Measurements from ENCODE around the gene OR9I1.

DNA sequence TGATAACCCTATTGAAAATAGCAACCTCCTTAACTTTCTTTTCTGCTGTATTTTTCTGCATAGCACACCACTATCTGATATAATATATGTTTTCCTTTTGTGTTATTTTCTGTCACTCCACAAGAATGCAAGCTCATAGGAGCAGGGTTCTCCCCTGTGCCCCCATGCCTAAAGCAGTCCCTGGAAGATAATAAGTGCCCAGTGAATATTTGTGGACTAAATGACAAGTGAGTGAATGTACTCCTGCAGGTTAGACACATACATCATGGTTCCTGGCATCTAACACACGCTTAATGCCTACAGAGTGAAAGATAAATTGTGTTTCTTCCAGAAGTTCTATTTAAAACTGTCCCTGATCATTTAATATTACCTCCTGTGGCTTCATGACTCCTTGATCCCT lies 39.7 kb upstream of the OR9I1 start:
- TF ChIP-seq MYC (IDR thresholded peaks at IDR 0.05; ENCODE audit: low read depth, low read length) (no peak), POLR2A (IDR thresholded peaks at IDR 0.05; ENCODE audit: low read depth, low read length) (no peak), JUN (IDR thresholded peaks at IDR 0.05; ENCODE audit: borderline replicate concordance, insufficient read depth, insufficient read length, low read depth) (no peak), EZH2 (IDR thresholded peaks at IDR 0.05; ENCODE audit: borderline replicate concordance, low read depth, low read length, severe bottlenecking) (no peak), POLR2AphosphoS5 (IDR thresholded peaks at IDR 0.05; ENCODE audit: insufficient read depth, low read depth, low read length) (no peak)
- TF ChIP-seq, protein P1, sequence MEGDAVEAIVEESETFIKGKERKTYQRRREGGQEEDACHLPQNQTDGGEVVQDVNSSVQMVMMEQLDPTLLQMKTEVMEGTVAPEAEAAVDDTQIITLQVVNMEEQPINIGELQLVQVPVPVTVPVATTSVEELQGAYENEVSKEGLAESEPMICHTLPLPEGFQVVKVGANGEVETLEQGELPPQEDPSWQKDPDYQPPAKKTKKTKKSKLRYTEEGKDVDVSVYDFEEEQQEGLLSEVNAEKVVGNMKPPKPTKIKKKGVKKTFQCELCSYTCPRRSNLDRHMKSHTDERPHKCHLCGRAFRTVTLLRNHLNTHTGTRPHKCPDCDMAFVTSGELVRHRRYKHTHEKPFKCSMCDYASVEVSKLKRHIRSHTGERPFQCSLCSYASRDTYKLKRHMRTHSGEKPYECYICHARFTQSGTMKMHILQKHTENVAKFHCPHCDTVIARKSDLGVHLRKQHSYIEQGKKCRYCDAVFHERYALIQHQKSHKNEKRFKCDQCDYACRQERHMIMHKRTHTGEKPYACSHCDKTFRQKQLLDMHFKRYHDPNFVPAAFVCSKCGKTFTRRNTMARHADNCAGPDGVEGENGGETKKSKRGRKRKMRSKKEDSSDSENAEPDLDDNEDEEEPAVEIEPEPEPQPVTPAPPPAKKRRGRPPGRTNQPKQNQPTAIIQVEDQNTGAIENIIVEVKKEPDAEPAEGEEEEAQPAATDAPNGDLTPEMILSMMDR (IDR thresholded peaks at IDR 0.05; ENCODE audit: extremely low read depth in 1 of 2, insufficient read depth in 1 of 2, low read depth in 1 of 2, low read length in 2 of 2) = no peak
- TF ChIP-seq, protein P2, sequence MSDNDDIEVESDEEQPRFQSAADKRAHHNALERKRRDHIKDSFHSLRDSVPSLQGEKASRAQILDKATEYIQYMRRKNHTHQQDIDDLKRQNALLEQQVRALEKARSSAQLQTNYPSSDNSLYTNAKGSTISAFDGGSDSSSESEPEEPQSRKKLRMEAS (IDR thresholded peaks at IDR 0.05; ENCODE audit: insufficient read depth, insufficient read length) = no peak
